HG03045 (cell line): ENCODE data around the gene CAPN9.

ENCODE experiments used
- ATAC-seq: cut with Tn5 transposase; IDR thresholded peaks from one replicate; pipeline ENCODE4 v1.9.1; 2021; ENCODE audit warnings: mild to moderate bottlenecking, moderate library complexity; ENCODE audit not compliant: unreplicated experiment

The CAPN9 gene

DNA sequence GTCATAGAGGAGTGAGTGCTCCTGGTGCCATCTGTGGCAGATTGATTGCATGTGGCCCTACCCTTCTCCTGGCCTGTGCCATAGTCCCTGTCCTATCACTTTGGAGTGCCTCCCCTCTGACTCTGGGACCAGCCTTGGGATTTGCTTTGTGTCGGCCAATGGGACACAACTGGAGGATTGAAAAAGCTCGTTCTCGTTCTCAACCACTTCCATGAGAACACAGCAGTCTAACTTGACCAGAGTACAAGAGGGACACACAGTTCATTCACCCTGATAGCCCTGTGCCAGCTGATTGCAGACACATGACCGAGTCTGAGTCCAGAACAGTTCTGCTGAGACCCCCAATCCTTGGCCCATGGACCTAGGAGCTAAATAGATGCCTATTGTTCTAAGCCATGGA is 73.4 kb downstream of the CAPN9 start:
- ATAC-seq = no peak

DNA sequence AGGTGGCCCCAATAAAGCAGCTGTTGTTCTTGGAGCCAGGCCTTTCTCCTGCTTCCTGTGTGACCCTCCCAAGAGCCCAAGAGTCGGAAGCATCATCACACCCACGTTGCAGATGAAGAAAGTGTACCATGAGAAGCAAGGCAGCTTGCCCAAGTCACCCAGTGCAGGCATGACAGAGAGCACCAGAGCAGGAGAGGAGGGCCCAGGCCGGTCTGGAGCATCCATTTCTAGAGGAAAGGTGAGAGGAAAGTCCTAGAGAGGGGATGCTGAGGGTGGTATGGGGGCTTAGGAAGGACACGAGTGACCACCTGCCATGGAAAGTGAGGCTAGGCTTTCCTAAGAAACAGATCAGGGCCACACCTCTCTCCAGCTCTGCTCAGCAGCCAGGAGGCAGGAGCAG is 74.2 kb downstream of the CAPN9 start:
- ATAC-seq = no peak

DNA sequence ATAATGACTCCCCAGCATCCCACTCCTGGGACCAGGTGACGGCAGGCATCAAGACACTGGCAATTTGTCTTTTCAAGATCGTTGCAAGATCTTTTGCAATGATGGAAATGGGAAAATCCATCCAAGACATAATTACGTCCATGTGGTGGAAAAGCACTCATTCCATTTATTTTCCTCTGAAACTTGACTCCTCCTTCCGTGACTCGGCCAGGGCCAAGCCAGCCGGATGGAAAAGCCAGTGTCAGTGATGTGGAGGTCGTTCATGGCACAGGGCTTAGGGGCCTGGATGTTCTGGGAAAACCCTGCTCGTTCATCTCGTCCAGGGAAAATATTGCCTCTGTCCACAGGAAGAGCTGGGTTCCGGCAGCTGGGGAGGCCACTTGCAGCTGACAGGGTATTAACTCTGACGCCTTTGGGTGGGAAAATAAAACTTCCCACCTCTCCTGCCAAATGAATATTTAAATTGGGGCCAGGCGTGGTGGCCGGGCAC is 74.9 kb downstream of the CAPN9 start:
- no peak for ATAC-seq

DNA sequence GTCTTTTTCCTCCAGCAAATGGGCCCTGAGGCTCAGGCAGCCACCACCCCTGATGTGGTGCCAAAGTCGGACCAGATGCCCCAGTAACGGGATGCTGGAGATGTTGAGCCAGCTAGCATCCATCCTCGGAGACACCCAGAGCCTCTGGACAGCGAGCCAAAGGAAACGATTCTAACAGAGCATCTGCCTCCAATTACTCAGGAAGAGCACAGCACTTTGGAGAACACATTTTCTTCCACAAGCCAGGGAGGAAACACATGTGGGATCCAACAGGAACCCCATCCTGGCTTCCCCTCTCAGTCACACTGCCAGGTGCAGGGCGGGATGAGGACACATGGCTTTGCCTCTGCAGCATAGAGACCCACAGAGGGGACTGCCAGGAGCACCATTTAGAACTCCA is 76.2 kb downstream of the CAPN9 start:
- ATAC-seq = no peak

DNA sequence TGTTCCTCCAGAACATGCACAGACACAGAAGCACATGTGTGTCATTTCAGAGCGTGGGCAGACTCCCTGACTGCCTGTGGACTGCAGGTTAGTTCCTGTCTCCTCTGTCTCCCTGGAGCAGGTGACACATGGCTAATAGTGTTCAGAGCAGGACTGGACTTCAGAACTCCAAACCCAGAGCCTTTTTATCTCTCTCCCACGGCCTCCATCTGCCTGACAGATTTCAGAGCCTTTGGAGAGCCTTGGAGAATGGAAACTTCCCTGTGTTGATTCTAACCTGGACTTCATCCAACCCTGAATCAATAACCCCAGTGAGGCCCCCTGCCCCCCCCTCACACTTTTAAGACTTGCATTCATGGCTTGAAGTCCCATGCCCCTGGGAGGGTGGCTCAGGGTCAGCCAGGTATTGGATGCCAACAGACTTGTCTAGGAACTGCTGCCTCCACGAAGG is 76.8 kb downstream of the CAPN9 start:
- ATAC-seq = no peak

DNA sequence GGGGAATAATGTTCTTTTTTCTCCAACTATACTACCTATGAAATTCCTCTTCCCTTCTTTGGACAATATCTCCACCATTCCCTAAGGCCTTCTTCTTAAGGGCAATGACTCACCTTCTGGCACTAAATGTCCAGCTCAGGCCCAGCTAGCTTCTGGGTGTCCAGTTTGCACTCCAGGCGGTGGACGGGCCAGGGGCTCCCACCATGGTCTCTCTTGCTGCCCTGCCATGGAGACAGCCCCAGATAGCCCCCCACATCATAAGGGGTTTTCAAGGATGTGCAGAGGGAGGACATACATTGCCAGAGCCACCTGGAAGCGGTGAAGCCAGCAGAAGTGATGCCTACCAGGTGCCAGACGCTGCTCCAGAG is 77.3 kb downstream of the CAPN9 start:
- no peak for ATAC-seq

DNA sequence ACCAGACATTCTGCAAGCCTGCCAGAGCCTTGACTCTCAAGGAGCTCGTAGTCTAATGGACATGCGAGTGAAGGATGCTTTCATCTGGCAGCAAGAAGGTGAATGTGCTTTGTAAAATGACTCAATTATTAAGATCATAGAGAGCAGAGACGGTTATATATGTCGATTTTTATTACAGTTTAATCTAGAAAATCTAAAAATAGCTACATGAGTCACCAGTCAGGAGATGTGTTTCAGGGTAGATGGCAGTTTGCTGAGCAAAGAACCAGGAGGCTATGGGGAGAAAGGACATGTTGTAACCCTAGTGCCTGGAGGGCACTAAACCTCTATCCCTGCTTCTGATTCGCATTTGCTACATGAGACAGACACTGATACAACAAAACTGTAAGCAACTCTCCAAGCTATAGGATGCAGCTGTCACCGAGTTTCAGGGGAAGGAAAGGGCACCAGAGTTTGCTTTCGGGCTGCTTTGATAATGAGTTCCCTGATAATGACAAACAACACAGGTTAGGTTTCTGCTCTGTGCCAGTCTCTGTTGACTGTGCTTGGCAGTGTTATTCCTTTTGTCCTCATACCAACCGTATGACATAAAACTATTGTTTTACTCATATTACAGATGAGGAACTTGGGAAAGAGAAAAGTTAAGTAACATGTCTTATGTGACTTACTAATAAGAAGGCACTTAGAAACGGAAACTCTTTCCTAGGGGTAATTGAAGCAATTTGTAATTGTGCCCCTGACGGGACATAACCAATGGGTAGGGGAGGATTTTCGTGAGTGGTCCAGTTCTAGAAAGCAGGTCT is 77.9 kb downstream of the CAPN9 start:
- ATAC-seq = no peak

DNA sequence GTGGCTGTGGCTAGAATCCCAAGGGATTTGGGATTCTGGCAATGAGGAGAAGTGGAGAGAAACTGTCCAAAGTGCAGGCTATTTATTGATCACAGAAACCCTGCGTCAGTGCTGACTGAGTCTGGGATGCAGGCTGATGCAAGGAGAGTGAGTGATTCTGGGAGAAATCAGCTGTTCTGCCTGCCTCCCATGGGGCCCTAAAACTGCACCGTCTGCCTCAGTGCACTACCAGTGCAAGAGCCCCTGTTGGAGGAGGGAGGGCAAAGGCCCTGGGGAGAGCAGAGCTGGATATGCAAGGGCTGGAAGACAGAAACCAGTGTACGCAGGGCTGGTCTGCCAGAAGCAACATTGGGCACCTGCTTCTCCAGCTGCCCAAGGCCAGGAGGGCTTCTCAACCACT is 78.6 kb downstream of the CAPN9 start:
- no peak for ATAC-seq

DNA sequence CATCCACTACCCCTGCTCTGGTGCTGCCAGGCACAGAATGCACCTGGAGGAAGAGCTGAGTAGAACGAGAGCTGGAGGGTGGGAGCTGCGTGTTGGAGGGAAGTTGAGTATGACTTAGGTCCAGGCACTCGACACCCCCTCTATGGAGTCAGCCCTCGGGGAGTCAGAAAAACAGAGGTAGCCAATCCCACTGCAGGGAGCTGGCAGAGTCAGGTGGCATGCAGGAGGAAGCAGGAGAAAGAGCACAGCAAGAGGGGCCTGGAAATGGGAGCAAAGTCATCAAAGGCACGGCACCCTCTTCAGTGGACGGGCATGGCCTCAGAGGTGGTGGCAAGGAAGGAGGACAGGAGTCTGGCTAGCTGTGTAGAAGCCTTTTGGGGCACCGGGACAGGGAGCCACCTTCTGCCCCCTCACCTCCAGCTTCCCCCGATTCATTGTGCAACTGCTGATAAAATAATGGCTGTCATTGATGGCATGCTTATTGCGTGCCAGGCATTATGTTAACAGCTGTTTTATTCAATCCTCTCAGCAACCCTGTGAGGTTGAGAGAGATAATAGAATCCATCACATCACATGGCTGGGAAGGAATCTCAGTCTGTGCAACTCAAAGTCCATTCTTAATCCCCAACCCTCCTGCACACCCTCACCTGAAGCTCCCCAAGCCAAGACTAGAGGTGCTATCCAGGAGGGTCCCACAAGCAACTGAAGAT is 79.1 kb downstream of the CAPN9 start:
- ATAC-seq = no peak

DNA sequence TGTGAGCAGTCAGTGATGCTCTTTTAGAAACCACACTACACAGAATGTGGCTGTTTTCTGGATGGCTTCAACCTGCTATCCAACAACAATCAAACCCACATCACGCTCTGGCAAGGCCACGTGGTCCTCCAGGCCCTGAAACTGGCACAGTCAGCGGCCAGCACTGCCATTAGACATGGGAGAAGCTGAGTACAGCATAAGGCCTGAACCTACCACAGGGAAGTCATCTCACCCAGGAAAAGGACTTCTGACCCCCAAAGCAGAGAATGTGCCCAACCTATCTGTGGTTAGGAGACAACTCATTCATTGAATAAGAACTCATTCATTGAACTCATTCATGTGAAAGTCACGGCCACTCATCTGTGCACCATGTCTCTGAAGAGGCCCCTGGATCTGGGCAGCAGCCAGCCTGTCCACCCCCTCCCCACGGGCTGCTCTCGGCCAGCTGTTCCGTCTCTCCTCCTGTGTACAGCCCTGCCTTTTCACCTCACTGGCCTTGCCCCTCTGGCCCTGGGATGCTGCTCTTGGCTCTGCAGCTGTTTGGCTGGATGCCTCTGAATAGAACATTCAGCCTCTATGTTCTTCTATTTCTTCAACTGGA is 80.0 kb downstream of the CAPN9 start:
- ATAC-seq = no peak

DNA sequence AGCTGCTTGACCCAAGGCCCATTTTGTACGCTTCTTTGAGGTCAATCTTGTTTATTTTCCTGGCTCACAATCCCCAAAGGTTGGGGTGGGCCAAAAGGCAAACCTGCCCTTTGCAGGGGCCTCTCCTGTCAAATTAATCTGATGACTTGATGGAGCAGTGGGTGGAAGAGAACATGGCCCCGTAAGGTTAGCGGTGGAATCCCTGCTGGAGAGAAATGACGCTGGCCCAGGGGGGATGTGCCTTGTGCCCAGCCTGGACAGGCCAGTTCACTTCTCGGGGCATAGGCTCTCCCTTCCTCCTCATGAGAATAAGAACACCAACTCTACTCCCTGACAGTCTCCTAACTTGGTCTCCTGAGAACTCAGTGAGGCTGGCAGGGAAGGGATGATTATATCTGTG is 80.6 kb downstream of the CAPN9 start:
- no peak for ATAC-seq

DNA sequence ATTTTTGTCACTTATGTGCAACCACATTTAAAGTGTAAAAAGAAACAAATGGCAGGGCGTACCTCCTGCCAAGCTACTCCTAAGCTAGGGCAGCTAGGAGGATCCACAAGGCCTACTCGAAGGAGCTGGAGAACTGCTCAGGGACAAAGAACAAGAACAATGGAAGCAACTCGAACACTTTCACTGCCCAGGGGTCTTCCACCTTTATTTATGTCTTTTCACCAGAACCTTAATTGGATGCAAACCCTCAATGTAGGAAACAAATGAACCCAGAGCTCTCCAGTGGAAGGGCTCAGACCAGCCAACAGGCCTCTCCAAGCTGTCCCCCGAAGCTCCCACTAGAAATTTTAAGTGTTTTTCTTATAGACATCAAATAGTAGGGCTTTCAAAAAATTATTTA is 81.2 kb downstream of the CAPN9 start:
- no peak for ATAC-seq

DNA sequence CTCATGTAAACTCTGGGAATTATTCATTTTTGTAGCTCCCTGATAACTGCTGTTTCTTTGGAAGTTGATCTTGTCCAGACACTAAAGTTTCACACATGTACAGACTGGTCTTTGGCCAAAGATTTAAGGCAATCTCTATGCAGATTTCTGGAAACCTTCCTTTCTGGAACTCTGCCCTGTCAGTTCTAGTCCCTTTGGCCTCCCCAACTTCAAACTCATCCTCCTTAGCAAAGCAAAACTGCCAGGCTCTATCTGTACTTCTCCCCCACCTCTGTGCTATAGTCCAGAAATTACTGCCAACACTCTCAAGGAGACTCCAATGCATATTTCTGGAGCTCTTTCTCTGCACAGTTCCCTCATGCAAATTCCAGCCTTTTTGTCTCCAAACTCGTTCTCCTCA is 84.6 kb downstream of the CAPN9 start:
- no peak for ATAC-seq

DNA sequence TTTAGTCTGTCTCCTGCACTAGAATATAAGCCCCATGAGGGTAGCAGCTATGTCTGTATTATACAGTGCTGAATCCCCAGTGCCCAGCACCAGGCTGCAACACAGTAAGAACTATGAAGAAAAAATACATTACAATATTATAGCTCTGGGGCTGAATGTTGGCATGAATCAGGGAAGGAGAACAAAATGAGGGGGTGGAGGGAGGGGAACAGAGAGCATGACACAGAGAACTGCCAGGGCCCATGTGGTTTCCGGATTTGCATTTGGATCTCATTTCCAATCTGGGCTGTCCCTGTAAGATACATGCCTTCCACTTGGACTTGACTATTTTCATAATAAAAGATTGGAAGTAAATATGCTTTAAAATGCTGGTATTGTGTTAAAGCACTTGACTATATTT is 85.3 kb downstream of the CAPN9 start:
- no peak for ATAC-seq

DNA sequence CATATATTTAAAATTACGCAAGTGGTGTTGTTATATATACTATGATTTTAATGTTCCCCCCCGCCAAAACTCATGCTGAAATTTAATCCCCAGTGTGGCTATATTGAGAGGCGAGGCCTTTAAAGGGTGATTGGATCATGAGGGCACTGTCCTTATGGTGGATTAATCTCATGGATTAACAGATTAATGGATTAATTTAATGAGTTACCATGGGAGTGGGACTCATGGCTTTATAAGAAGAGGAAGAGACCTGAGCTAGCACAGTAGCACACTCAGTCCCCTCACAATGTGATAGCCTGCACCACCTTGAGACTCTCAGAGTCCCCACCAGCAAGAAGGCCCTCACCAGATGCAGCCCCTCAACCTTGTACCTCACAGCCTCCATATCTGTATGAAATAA is 86.3 kb downstream of the CAPN9 start:
- no peak for ATAC-seq

DNA sequence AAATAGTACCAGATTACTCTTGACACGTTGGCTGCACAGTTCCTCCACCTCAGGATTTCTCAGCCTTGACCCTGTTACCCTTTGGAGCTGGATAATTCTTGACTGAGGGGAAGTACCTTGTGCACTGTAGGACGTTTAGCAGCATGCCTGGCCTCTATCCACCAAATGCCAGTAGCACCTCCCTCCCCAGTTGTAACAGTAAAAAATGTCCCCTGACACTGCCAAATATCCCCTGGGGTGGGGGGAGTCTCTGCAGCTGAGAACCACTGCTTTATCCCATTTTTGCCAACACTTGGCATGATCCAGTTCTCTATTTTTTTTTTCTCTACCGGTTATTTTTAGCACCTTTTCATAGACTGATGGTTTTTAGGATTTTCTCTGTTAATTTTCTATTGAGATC is 87.1 kb downstream of the CAPN9 start:
- ATAC-seq = no peak

DNA sequence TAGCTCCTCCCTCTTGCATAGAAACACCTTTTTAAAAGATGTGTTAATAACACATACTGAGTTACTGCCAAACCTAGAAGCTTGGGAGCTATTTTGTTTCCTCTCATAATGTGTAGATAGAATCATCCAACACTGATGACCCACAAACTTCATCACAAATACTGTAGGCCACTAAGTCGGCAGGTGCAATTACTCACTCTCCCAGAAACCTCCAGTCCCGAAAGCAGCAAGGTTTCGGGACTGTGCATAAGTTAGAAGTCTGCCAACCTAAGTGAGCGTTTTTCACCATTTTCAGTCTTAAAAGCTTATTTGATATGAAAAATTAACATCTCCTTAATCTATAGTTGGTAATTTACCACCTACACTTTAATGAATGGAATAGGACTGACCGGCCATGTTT is 89.2 kb downstream of the CAPN9 start:
- no peak for ATAC-seq

DNA sequence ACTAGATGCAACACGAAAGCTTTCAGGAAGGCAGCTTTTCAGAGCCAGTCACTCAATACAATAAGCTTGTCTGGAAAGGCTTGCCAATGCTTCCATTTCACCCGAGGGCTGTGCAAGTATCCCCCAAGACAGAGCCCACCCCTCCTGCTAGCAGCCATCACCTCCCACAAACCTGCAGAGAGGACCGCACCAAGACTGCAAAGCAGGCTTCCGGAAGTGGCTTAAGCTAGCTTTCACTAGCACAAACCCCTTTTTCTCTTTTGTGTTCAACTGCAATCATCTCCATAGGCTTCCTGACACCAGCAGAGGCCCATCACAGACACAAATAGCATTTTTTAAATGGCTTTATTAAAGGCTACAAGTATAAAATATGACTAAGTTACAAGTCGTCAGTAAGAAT is 89.6 kb downstream of the CAPN9 start:
- ATAC-seq = no peak

DNA sequence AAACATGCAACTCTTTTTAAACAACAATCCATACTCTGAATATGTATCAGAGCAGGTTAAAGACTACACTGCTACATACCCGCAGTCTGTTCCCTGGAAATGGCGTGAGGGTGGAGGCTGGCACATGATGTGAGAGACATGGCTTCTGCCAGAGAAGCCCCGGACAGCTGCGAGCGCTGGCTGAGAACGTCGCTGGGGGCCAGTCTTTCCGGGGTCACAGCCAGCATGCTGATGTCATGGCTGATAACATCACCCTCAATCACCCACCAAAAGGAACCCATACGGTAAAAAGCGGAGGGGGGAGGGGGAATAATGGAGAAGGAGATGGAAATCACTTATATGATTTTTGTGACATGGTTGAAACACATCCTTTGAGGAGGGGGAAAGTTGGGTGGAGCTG is 92.0 kb downstream of the CAPN9 start:
- no peak for ATAC-seq

DNA sequence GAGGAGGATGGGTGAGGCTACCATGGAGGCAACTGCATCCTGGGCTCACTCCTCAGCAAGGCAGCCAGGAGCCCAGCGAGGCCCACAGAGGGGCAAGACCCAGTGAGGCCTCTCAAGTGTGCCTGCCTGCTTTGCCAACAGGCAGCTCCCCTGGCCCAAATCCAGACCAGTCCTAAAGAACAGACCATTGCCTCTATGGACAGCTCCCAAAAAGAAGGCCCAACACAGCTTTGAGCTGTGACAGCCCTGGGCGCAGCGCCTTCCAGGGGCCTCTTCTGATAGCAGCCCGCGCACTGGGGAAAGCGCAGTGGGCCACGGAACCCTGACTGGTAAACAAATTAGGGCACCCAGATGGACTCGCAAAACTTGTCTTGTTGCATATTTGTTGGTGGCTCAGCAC is 95.6 kb downstream of the CAPN9 start:
- no peak for ATAC-seq

DNA sequence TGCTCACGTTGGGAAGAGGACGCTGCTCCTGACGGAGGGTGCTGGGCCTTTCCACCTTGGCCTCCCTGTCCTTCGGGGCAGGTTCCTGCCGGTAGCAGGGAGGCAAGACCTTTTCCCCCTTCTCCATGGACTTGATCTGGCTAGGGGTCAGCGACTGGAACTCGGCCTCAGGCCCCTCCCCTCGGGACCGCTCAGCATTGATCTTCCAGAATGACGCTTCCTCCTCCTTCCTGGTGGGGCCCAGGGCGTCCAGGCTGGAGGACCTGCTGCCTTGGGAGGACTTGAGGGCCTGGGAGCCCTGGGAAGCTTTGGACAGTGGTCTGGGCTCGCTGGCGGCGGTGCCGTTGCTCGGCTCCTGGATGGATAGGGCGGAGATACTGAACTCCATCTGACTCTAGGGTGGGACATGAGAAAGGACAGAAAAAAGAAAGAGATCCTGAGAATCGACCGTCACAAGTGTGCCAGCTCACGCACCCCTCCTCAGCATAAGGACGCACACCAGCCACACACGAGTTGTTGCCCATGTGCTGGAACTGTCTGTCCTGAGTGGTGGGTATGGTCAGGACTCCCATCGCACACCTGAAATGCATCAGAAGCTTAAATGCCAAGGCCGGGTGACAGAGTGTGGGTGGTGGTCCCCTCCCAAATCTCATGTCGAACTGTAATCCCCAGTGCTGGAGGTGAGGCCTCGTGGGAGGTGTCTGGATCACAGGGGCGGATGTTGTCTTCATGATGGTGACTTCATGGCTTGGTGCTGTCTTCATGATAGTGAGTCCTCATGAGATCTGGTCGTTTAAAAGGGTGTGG is 96.5 kb downstream of the CAPN9 start:
- no peak for ATAC-seq
